ENCODE measurements around the gene PPM1A. TPM values are rescaled to one million over a fixed set of nuclear protein-coding genes. Genes with fewer than 3 reads are reported as not detected.

Gene PPM1A
- total and polyA plus RNA-seq, 2 of the 13 experiments (the other 11 are each of a cell fraction or from before 2014, with no cell fraction given), result 23.3 to 29.8 TPM

DNA sequence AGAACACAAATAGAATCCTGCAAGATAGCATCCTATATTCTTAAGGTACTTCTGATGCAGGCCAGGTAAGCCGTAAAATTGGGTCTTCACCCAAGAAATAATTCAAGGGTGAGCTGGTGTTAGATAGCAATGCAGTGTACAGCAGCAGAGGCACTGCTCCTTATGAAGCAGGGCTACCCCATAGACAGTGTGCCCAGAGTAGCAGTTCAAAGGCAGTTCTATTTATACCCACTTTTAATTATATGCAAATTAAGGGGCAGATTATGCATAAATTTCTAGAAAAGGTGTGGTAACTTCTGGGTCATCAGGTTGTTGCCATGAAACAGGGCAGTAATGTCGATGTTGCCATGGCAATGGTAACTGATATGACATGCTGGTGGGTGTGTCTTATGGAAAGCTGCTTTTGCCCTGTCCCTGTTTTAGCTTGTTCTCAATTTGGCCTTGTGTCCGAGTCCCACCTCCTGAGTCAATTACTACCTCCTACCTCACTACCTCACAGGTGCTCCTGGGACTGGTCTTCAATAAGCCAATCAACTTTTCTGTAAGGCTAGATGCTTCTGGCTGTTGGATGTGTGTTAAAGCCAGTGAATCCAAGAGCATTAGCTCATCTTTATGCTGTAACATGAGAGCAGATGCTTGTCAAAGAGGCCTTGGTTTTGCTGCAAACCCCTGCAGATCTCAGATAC is 61.0 kb downstream of the PPM1A start:
- Histone ChIP-seq H3K4me3 (replicated peaks in 1 of 3; ENCODE audit: insufficient read depth in 1 of 3, low read depth in 2 of 3, low read length in 3 of 3) (no peak overlapping the region), H3K27me3 (ENCODE audit: control insufficient read depth in 1 of 2, insufficient read depth in 2 of 2, low read length in 2 of 2) (peaks cover 0 to 7% of the 10 kb centered on the region in 2 experiments; a peak in 2 of 5 replicates), H2AFZ (ENCODE audit: low read length) (no peak overlapping the region), H3K4me1 (ENCODE audit: insufficient read depth, low read length) (peaks cover under 1% of the 10 kb centered on the region), H3K79me2 (ENCODE audit: insufficient read depth, low read length) (no peaks in the 10 kb centered on the region), H3K4me2 (ENCODE audit: low read depth, low read length) (no peak overlapping the region), H3K36me3 (replicated peaks in 1 of 2; ENCODE audit: control insufficient read depth in 1 of 2, insufficient read depth in 2 of 2, low read length in 2 of 2) (no peaks in the 10 kb centered on the region), H4K20me1 (ENCODE audit: insufficient read depth, low read length) (no peaks in the 10 kb centered on the region), H3K27ac (ENCODE audit: extremely low read length, insufficient read depth, low read length) (no peak overlapping the region), H3K9ac (ENCODE audit: insufficient read depth, low read depth, low read length) (no peak overlapping the region), H3K9me3 (ENCODE audit: low read length) (no peaks in the 10 kb centered on the region)
- ATAC-seq (no peak), DNase-seq (ENCODE audit: low spot score) (no peak), FAIRE-seq (no peak)
- no TSS peak for BruUV-seq (replicated peaks)
- in situ Hi-C loops (cut with HindIII; ENCODE audit: extremely low pct_ligation_motif_present, low pct_unique_long_range_greater_than_20kb) (no loop called here), intact Hi-C loops (cut with micrococcal nuclease; ENCODE audit: unreplicated experiment) (no loop called here)
- POLR2A ChIA-PET, result no interaction called here
- TF ChIP-seq ZNF800 (CRISPR knock-in tag; IDR thresholded peaks at IDR 0.05), result no peak
- no peak for TF ChIP-seq KDM1A (CRISPR knock-in tag; IDR thresholded peaks at IDR 0.05)
- TF ChIP-seq TBL1XR1 (IDR thresholded peaks at IDR 0.05; ENCODE audit: borderline replicate concordance, low read length, partially characterized antibody), result no peak
- TF ChIP-seq NFIC (IDR thresholded peaks at IDR 0.05; ENCODE audit: low read length), result no peak
- TF ChIP-seq ZNF629 (CRISPR knock-in tag; conservative IDR thresholded peaks at IDR 0.05), result no peak
- no peak for TF ChIP-seq PHF21A (CRISPR knock-in tag; IDR thresholded peaks at IDR 0.05)
- TF ChIP-seq ZMYM2 (CRISPR knock-in tag; IDR thresholded peaks at IDR 0.05), result no peak
- TF ChIP-seq KLF9 (CRISPR knock-in tag; IDR thresholded peaks at IDR 0.05; ENCODE audit: low read depth), result no peak
- no peak for TF ChIP-seq MXD4 (CRISPR knock-in tag; IDR thresholded peaks at IDR 0.05)
- TF ChIP-seq, protein P1, sequence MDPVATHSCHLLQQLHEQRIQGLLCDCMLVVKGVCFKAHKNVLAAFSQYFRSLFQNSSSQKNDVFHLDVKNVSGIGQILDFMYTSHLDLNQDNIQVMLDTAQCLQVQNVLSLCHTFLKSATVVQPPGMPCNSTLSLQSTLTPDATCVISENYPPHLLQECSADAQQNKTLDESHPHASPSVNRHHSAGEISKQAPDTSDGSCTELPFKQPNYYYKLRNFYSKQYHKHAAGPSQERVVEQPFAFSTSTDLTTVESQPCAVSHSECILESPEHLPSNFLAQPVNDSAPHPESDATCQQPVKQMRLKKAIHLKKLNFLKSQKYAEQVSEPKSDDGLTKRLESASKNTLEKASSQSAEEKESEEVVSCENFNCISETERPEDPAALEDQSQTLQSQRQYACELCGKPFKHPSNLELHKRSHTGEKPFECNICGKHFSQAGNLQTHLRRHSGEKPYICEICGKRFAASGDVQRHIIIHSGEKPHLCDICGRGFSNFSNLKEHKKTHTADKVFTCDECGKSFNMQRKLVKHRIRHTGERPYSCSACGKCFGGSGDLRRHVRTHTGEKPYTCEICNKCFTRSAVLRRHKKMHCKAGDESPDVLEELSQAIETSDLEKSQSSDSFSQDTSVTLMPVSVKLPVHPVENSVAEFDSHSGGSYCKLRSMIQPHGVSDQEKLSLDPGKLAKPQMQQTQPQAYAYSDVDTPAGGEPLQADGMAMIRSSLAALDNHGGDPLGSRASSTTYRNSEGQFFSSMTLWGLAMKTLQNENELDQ (CRISPR knock-in tag; IDR thresholded peaks at IDR 0.05; ENCODE audit: borderline replicate concordance), result no peak
- no peak for TF ChIP-seq NFRKB (IDR thresholded peaks at IDR 0.05)
- no peak for TF ChIP-seq FOSL1 (CRISPR knock-in tag; IDR thresholded peaks at IDR 0.05; ENCODE audit: borderline replicate concordance)
- no peak for TF ChIP-seq ZFP91 (CRISPR knock-in tag; IDR thresholded peaks at IDR 0.05; ENCODE audit: borderline replicate concordance)
- no peak for TF ChIP-seq ZFP37 (CRISPR knock-in tag; IDR thresholded peaks at IDR 0.05; ENCODE audit: borderline replicate concordance)
- 31% methylated on average over 3 of the region's 3 CpGs for WGBS (ENCODE audit: low lambda C conversion rate)
- CTCF ChIA-PET (ENCODE audit: low intra/inter-chr PET ratio, low total read pairs), result no interaction called here
